GM10248 (cell line): ENCODE data around the gene MLN.

ENCODE experiments used
- CTCF ChIA-PET: fragments of 300-600 bp; sonication (Branson Sonifier 250); formaldehyde crosslinking; extraction: SDS; loops from one replicate; lab custom pipeline; 2021; ENCODE audit warnings: antibody characterized with exemption; lab: Yijun Ruan, JAX
- POLR2A ChIA-PET: fragments of 350-650 bp; sonication (Branson Sonifier 250); formaldehyde crosslinking; extraction: SDS; loops from one replicate; lab custom pipeline; 2020; ENCODE audit warnings: antibody characterized with exemption; lab: Yijun Ruan, JAX
- DNase-seq: peaks from one replicate; pipeline ENCODE4 v3.0.0; 2012; ENCODE audit errors: extremely low spot score
- TF ChIP-seq, protein P1 (sequence below): IDR thresholded peaks from 2 replicates; pipeline ENCODE4 v1.5.1; 2012; ENCODE audit warnings: mild to moderate bottlenecking, low read depth; ENCODE audit errors: extremely low read depth, missing control alignments, control extremely low read depth

MLN gene

DNA sequence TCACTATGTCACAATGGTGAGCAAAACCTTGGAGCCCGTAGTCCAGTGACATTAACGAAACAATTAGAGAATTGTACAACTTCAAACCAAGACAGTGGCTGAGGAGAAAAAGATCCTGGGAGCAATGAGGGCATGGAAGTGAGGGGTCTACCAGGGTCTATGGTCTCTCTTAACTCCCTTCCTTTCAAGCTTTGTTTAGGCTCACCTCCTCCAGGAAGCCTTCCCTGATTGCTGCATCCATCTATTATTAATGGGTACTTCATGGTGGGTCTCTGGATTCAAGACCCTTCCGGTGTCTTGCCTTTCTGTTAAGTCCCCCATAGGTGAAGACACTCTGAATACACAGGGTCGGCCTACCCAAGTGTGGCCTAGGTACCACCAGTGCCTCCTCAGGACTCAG lies 38.1 kb upstream of the MLN start:
- DNase-seq: no peak
- TF ChIP-seq, protein P1, sequence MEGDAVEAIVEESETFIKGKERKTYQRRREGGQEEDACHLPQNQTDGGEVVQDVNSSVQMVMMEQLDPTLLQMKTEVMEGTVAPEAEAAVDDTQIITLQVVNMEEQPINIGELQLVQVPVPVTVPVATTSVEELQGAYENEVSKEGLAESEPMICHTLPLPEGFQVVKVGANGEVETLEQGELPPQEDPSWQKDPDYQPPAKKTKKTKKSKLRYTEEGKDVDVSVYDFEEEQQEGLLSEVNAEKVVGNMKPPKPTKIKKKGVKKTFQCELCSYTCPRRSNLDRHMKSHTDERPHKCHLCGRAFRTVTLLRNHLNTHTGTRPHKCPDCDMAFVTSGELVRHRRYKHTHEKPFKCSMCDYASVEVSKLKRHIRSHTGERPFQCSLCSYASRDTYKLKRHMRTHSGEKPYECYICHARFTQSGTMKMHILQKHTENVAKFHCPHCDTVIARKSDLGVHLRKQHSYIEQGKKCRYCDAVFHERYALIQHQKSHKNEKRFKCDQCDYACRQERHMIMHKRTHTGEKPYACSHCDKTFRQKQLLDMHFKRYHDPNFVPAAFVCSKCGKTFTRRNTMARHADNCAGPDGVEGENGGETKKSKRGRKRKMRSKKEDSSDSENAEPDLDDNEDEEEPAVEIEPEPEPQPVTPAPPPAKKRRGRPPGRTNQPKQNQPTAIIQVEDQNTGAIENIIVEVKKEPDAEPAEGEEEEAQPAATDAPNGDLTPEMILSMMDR: no peak
- ChIA-PET CTCF (interaction anchor here (1.1 kb wide), 1 partner anchor 71 kb away, joined by 3 read pairs; no protein-coding TSS in a partner anchor), POLR2A (no interaction called here)

DNA sequence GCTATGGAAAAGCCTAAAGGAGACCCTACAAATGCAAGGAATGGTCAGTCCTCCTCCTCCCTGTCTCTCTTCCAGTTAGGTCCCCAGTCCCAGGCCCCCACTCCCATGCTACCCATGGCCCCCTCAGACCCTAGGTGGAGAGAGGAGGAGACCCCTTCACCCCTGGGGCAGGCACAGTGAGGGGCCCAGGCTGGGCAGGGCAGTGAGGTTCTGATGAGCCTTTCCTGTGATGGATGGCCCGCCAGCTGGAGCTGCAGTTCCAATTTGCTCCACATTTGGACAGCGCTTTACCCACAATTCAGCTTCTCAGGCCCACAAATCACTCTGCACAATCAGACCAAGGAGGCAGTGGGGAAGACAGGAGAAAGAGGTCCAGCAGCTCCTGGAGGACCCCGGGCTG lies 37.3 kb upstream of the MLN start:
- ChIA-PET POLR2A (no interaction called here), CTCF (interaction anchor here (0.8 kb wide), 1 partner anchor 9 kb away, joined by 3 read pairs; no protein-coding TSS in a partner anchor)
- DNase-seq: no peak
- TF ChIP-seq, protein P1: no peak

DNA sequence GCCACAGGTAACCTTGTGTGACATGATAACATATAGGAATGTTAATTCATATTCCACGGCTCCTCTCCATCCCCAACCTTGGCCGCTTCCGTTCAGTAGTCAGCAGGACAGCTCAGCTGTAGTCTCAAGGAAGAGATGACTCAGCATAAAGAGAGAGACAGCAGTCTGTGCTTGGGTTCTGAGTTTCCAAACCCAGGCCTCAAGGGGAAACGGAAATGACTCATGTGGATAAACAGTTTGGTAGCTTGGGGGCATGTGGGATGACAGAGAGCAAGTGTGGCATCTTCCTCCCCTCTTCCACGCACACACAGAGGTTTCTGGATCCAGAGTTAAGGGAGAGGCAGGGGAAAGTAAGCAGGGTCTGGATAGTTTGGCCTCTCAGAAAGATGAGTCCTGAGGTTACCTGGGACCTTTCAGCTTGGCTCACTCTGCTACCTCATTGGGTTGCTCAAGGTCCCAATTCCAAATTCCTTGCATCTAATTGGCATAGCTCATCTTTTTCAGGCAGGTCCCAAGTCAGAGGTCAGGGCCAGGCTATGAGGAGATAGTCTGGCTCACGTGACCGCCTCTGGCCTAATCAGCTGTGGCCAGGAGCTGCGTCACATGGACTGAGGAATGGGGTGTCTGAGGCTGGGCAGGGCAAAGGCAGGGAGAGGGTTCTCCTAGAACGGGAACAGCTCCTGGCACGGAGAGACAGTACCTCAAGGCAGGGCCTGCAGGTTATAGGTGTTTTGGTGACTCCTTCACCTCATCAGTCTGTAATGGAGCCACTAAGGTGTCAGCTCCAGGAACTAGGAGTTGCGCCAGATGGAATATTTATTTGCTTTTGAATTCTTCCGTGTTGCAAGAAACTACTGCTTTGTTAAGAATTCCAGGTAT lies 36.5 kb upstream of the MLN start:
- ChIA-PET POLR2A (no interaction called here), CTCF (interaction anchor here (0.8 to 1.6 kb wide), 6 partner anchors 10 to 619 kb away, joined by 3 to 4 read pairs (median 3); no protein-coding TSS in a partner anchor)
- peak; percentile 71 for DNase-seq
- TF ChIP-seq, protein P1: no peak

DNA sequence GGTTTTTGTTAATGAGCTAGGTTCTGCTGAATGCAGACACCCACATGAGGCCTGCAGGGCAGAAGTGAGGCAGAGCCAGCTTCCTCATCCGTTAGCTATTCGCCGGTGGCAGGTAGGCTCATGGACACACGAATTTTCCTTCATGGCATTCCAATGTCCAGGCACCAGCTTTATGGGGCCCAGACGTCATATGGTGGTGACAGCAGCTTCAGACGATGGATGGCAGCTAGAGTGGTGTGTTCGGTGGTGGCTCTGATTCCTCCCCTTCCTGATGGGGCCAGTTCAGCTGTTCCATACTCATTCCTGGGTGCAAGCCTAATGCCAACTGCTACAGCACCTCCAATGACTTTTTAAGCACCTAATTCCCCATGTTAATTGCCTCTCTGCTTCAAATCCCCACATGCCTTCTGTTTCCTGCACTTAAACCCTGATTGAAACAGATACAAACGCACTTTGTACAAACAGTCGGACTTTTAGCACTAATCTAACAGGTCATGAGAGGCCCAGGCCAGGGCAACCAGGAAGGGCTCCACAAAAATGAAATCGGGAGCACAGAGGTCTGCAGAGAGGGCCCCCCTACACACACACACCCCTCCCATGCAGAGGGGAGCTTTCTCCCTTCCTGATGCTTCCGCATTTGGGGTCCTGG lies 35.7 kb upstream of the MLN start:
- CTCF ChIA-PET: interaction anchor here (0.8 to 2.9 kb wide), 7 partner anchors 11 to 620 kb away, joined by 3 to 10 read pairs (median 3); no protein-coding TSS in a partner anchor
- POLR2A ChIA-PET: no interaction called here
- no peak for DNase-seq
- TF ChIP-seq, protein P1: no peak

DNA sequence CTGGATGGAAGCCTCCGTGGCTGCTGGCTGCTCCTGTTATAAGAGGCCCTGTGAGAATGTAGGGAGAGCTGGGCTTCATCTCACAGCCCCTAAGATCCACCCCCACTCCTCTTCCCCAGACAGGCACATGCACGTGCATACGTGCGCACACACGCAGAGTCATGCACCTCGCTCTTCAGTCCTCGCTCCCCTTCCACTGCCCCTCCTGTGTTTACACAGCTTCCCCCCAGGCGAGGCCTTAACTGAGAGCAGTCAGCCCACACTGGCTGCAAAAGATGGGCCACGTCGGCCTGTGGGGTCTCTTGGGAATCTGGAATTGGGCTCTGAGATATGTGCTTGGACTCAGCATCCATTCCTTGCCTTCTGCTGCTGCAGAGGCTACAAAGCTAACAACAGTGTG lies 35.2 kb upstream of the MLN start:
- CTCF ChIA-PET: interaction anchor here (1.3 to 2.9 kb wide), 3 partner anchors 12 to 27 kb away, joined by 3 to 10 read pairs (median 4); no protein-coding TSS in a partner anchor
- TF ChIP-seq, protein P1: no peak
- no peak for DNase-seq
- POLR2A ChIA-PET: no interaction called here

DNA sequence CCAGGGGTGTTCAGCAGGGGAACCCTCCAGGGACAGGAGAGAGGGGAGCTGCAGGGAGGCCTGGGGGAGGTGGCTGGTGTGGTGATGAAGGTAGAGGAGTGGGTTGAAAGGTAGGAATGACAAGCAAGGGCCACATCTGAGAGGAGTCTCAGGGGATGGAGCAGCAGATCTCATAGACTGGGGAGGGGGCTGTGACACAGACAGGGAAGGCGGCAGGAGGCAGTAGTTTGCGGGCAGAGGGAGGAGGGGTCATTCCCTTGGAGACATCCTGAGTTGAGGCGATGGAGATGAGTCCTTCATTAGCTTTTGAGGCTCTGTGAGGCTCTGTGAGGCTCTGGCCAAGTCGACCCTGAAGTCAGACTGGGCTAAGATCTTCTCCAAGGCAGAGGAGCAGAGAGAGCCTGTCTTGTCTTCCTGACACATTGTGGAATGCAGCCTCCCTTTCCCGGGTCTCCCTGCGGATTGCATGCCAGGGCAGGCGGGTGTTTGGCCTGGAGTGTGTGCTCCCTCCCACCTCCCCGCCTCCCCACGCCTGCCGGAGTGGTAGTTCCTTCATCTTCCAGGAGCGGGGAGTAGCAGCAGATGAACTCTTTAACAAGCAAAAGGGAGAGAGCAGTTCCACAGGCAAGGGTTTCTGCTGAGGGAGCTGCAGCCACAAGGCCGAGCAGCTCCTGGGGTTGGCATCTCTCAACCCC lies 34.3 kb upstream of the MLN start:
- ChIA-PET POLR2A (no interaction called here), CTCF (interaction anchor here (0.8 to 2.9 kb wide), 3 partner anchors 9 to 26 kb away, joined by 3 to 10 read pairs (median 3); no protein-coding TSS in a partner anchor)
- TF ChIP-seq, protein P1: no peak
- no peak for DNase-seq
